ENCODE results near the gene SERPINB5.

GRCh38 chr18:63464434-63464833, 12.3 kb upstream of the SERPINB5 start:
- no peak for TF ChIP-seq EZH2 (IDR thresholded peaks at IDR 0.05)
- TF ChIP-seq POLR2AphosphoS5 (IDR thresholded peaks at IDR 0.05; ENCODE audit: borderline replicate concordance, low read depth, low read length): no peak
- TF ChIP-seq FOXP2 (optimal IDR thresholded peaks at IDR 0.05; ENCODE audit: control extremely low read depth, extremely low read length, insufficient read depth): no peak

Data from SK-N-MC (cell line).